ENCODE measurements around the gene DDX10. TPM values are rescaled to one million over a fixed set of nuclear protein-coding genes. Genes with fewer than 3 reads are reported as not detected.

Gene DDX10
- total RNA-seq, 4 donors from 2014 or later: 27.9 to 511 (median 31.5) TPM

DNA sequence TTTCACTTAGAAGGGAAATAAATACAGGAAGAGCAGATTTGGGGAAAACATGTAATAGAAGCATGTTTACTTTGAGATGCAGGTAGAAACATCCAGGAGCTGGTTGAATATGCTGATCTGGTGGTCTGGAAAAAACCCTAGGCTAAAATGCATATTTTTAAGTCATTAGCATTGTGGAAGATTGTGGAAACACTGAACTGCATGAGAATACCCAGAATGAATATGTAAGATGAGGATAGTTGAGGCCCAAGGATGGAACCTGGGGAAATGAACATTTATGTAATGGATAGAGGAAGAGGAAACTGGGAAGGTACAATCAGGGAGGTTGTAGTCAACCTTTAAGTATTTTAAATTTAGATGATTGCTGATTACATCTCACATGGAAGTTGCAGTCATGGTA lies 269.4 kb downstream of the DDX10 start:
- H3K4me1 ChIP-seq: no peaks in the 10 kb centered on the region
- H3K36me3 ChIP-seq: no peaks in the 10 kb centered on the region
- H3K9me3 ChIP-seq: no peaks in the 10 kb centered on the region
- TF ChIP-seq POLR2A (IDR thresholded peaks at IDR 0.05) (no peak), CTCF (IDR thresholded peaks at IDR 0.05) (no peak)
- H3K27me3 ChIP-seq: no peaks in the 10 kb centered on the region
- H3K27ac ChIP-seq: no peak overlapping the region
- intact Hi-C loops (cut with DNase I; ENCODE audit: low total_unique reads): no loop called here
- no peak overlapping the region for H3K4me3 ChIP-seq
- no peak for DNase-seq

- intact Hi-C loops (cut with DNase I; ENCODE audit: low total_unique reads): no loop called here
- no peak overlapping the region for H3K27ac ChIP-seq
- no peaks in the 10 kb centered on the region for H3K27me3 ChIP-seq
- TF ChIP-seq POLR2A (IDR thresholded peaks at IDR 0.05): no peak
- no peak for TF ChIP-seq CTCF (IDR thresholded peaks at IDR 0.05)
- no peak for DNase-seq
- H3K4me3 ChIP-seq: no peak overlapping the region
- no peaks in the 10 kb centered on the region for H3K36me3 ChIP-seq
- no peaks in the 10 kb centered on the region for H3K4me1 ChIP-seq
- no peaks in the 10 kb centered on the region for H3K9me3 ChIP-seq
Observed at GRCh38 chr11:108934696-108935095, 269.8 kb downstream of the DDX10 start.

GRCh38 chr11:108937746-108938145 lies 272.9 kb downstream of the DDX10 start:
- Histone ChIP-seq H3K4me1 (no peaks in the 10 kb centered on the region), H3K9me3 (no peaks in the 10 kb centered on the region), H3K36me3 (no peaks in the 10 kb centered on the region), H3K4me3 (no peak overlapping the region), H3K27ac (no peak overlapping the region), H3K27me3 (no peaks in the 10 kb centered on the region)
- no peak for DNase-seq
- no peak for TF ChIP-seq POLR2A (IDR thresholded peaks at IDR 0.05)
- TF ChIP-seq CTCF (IDR thresholded peaks at IDR 0.05): no peak
- intact Hi-C loops (cut with DNase I; ENCODE audit: low total_unique reads): no loop called here

GRCh38 chr11:108938604-108939003 lies 273.7 kb downstream of the DDX10 start:
- intact Hi-C loops (cut with DNase I; ENCODE audit: low total_unique reads): no loop called here
- H3K4me3 ChIP-seq: no peak overlapping the region
- H3K27me3 ChIP-seq: no peaks in the 10 kb centered on the region
- H3K4me1 ChIP-seq: no peaks in the 10 kb centered on the region
- no peaks in the 10 kb centered on the region for H3K36me3 ChIP-seq
- no peak for TF ChIP-seq POLR2A (IDR thresholded peaks at IDR 0.05)
- TF ChIP-seq CTCF (IDR thresholded peaks at IDR 0.05): no peak
- no peaks in the 10 kb centered on the region for H3K9me3 ChIP-seq
- DNase-seq: no peak
- H3K27ac ChIP-seq: no peak overlapping the region

- no peaks in the 10 kb centered on the region for H3K36me3 ChIP-seq
- intact Hi-C loops (cut with DNase I; ENCODE audit: low total_unique reads): no loop called here
- H3K27me3 ChIP-seq: no peaks in the 10 kb centered on the region
- TF ChIP-seq CTCF (IDR thresholded peaks at IDR 0.05) (no peak), POLR2A (IDR thresholded peaks at IDR 0.05) (no peak)
- no peak overlapping the region for H3K4me3 ChIP-seq
- no peak for DNase-seq
- H3K9me3 ChIP-seq: no peaks in the 10 kb centered on the region
- no peaks in the 10 kb centered on the region for H3K4me1 ChIP-seq
- no peak overlapping the region for H3K27ac ChIP-seq
Observed at GRCh38 chr11:108939135-108939534, 274.3 kb downstream of the DDX10 start.

Data from uterus (tissue), 4 donors.